WTC11 (cell line): Measurements from ENCODE around the gene ANTXR2. TPM values are rescaled to one million over a fixed set of nuclear protein-coding genes. Genes with fewer than 3 reads are reported as not detected.

Source experiments
- ATAC-seq: fragments of 200-7000 bp; cut with Tn5 transposase; 2 replicates; pipeline ENCODE4 v1.10.0; 2021; ENCODE audit warnings: mild to moderate bottlenecking, moderate library complexity
- CTCF ChIA-PET: fragments of 300-600 bp; sonication (Branson Sonifier 250); formaldehyde crosslinking; loops from one replicate; lab custom pipeline; 2021; ENCODE audit warnings: antibody characterized with exemption; lab: Charles Lee
- POLR2A ChIA-PET: fragments of 350-600 bp; sonication (Branson Sonifier 250); formaldehyde crosslinking; loops from one replicate; lab custom pipeline; 2021; ENCODE audit warnings: antibody characterized with exemption; lab: Charles Lee
- DNase-seq: peaks from one replicate; pipeline ENCODE4 v3.0.0; 2021; ENCODE audit warnings: low spot score
- H3K27ac Mint-ChIP-seq: 2 replicates; pipeline ENCODE4 v1.8.0; 2021; ENCODE audit warnings: mixed read lengths
- H3K27me3 Mint-ChIP-seq: 2 replicates; pipeline ENCODE4 v1.8.0; 2021; ENCODE audit warnings: low read depth, mild to moderate bottlenecking, moderate library complexity, mixed read lengths
- H3K36me3 Mint-ChIP-seq: 2 replicates; pipeline ENCODE4 v1.8.0; 2021; ENCODE audit warnings: mixed read lengths
- H3K4me1 Mint-ChIP-seq: 2 replicates; pipeline ENCODE4 v1.8.0; 2022; ENCODE audit warnings: mixed read lengths
- H3K4me3 Mint-ChIP-seq: 2 replicates; pipeline ENCODE4 v1.8.0; 2021; ENCODE audit warnings: mild to moderate bottlenecking, moderate library complexity, mixed read lengths
- H3K9me3 Mint-ChIP-seq: 2 replicates; pipeline ENCODE4 v1.8.0; 2021; ENCODE audit warnings: mixed read lengths
- ELF4 ChIP-seq: sonication (generic); formaldehyde crosslinking; IDR thresholded peaks from 2 replicates; pipeline ENCODE4 v1.8.1; 2022; ENCODE audit warnings: low read depth, mild to moderate bottlenecking, moderate library complexity, missing genetic modification reagents
- ESRRA ChIP-seq: sonication (generic); formaldehyde crosslinking; IDR thresholded peaks from 2 replicates; pipeline ENCODE4 v1.8.1; 2022; ENCODE audit warnings: mild to moderate bottlenecking, missing genetic modification reagents, borderline replicate concordance
- GTF2I ChIP-seq: fragments of 250-450 bp; sonication (Bioruptor Pico); conservative IDR thresholded peaks from 2 replicates; pipeline ENCODE4 v1.4.0; 2021; ENCODE audit warnings: mild to moderate bottlenecking
- JAZF1 ChIP-seq: fragments of 250-450 bp; sonication (Bioruptor Pico); IDR thresholded peaks from 2 replicates; pipeline ENCODE4 v1.9.0; 2021; ENCODE audit warnings: moderate library complexity, mild to moderate bottlenecking, inconsistent platforms
- RELA ChIP-seq: sonication (generic); formaldehyde crosslinking; IDR thresholded peaks from 2 replicates; pipeline ENCODE4 v1.8.1; 2022; ENCODE audit warnings: missing genetic modification reagents, mild to moderate bottlenecking, borderline replicate concordance
- USF1 ChIP-seq: sonication (generic); formaldehyde crosslinking; IDR thresholded peaks from 2 replicates; pipeline ENCODE4 v1.8.0; 2022; ENCODE audit warnings: mild to moderate bottlenecking, missing genetic modification reagents
- ZNF219 ChIP-seq: sonication (generic); formaldehyde crosslinking; IDR thresholded peaks from 2 replicates; pipeline ENCODE4 v1.8.0; 2023; ENCODE audit warnings: missing genetic modification reagents, mild to moderate bottlenecking, borderline replicate concordance
- ZNF416 ChIP-seq: fragments of 250-450 bp; sonication (Bioruptor Pico); IDR thresholded peaks from 2 replicates; pipeline ENCODE4 v1.9.0; 2021; ENCODE audit warnings: mild to moderate bottlenecking, inconsistent platforms
- ZNF423 ChIP-seq: fragments of 250-450 bp; sonication (Bioruptor Pico); IDR thresholded peaks from 2 replicates; pipeline ENCODE4 v2.1.2; 2022; ENCODE audit warnings: mild to moderate bottlenecking, moderate library complexity
- ZNF671 ChIP-seq: fragments of 250-450 bp; sonication (Bioruptor Pico); IDR thresholded peaks from 2 replicates; pipeline ENCODE4 v1.8.0; 2021; ENCODE audit warnings: mild to moderate bottlenecking
- total RNA-seq: library from RNA; stranded (reverse); gene quantifications from 3 replicates; pipeline ENCODE4 v1.2.3, GENCODE V29; 2021
- TF ChIP-seq, protein P1 (sequence below): sonication (generic); formaldehyde crosslinking; IDR thresholded peaks from 2 replicates; pipeline ENCODE4 v1.8.0; 2022; ENCODE audit warnings: missing genetic modification reagents
- TF ChIP-seq, protein P2 (sequence below): fragments of 250-450 bp; sonication (Bioruptor Pico); IDR thresholded peaks from 2 replicates; pipeline ENCODE4 v1.9.0; 2021; ENCODE audit warnings: mild to moderate bottlenecking, borderline replicate concordance
- TF ChIP-seq, protein P3 (sequence below): fragments of 250-450 bp; sonication (Bioruptor Pico); IDR thresholded peaks from 2 replicates; pipeline ENCODE4 v1.9.0; 2021; ENCODE audit warnings: moderate library complexity, mild to moderate bottlenecking, inconsistent platforms, borderline replicate concordance
- TF ChIP-seq, protein P4 (sequence below): sonication (generic); formaldehyde crosslinking; IDR thresholded peaks from 2 replicates; pipeline ENCODE4 v1.8.1; 2022; ENCODE audit warnings: low read depth, mild to moderate bottlenecking, moderate library complexity, missing genetic modification reagents, borderline replicate concordance
- TF ChIP-seq, protein P5 (sequence below): sonication (generic); formaldehyde crosslinking; IDR thresholded peaks from 2 replicates; pipeline ENCODE4 v1.8.1; 2023; ENCODE audit warnings: mild to moderate bottlenecking, moderate library complexity, missing genetic modification reagents

ANTXR2 gene
- total RNA-seq, 1 experiment from 2014 or later, result 9.9 TPM

DNA sequence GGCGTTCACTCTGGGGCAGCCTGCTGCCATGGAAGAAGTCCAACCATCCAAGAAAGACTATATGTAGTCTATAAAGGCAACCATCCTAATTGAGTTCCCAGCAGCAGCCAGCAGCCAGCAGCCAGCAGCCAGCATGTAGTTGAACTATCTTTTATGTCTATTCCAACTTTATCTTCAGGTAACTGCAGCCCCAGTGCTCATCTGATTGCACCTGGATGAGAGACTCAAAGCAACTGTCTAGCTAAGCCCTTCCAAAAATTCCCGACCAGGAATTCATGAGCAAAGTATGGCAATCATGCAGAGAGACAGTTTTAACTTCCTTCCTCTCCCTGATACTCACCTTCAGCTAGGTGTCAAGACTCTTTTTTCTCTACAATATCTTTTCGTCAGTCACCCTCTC is 216.8 kb downstream of the ANTXR2 start (continued):
- TF ChIP-seq, protein P1, sequence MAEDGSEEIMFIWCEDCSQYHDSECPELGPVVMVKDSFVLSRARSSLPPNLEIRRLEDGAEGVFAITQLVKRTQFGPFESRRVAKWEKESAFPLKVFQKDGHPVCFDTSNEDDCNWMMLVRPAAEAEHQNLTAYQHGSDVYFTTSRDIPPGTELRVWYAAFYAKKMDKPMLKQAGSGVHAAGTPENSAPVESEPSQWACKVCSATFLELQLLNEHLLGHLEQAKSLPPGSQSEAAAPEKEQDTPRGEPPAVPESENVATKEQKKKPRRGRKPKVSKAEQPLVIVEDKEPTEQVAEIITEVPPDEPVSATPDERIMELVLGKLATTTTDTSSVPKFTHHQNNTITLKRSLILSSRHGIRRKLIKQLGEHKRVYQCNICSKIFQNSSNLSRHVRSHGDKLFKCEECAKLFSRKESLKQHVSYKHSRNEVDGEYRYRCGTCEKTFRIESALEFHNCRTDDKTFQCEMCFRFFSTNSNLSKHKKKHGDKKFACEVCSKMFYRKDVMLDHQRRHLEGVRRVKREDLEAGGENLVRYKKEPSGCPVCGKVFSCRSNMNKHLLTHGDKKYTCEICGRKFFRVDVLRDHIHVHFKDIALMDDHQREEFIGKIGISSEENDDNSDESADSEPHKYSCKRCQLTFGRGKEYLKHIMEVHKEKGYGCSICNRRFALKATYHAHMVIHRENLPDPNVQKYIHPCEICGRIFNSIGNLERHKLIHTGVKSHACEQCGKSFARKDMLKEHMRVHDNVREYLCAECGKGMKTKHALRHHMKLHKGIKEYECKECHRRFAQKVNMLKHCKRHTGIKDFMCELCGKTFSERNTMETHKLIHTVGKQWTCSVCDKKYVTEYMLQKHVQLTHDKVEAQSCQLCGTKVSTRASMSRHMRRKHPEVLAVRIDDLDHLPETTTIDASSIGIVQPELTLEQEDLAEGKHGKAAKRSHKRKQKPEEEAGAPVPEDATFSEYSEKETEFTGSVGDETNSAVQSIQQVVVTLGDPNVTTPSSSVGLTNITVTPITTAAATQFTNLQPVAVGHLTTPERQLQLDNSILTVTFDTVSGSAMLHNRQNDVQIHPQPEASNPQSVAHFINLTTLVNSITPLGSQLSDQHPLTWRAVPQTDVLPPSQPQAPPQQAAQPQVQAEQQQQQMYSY, result no peak
- TF ChIP-seq, protein P2, sequence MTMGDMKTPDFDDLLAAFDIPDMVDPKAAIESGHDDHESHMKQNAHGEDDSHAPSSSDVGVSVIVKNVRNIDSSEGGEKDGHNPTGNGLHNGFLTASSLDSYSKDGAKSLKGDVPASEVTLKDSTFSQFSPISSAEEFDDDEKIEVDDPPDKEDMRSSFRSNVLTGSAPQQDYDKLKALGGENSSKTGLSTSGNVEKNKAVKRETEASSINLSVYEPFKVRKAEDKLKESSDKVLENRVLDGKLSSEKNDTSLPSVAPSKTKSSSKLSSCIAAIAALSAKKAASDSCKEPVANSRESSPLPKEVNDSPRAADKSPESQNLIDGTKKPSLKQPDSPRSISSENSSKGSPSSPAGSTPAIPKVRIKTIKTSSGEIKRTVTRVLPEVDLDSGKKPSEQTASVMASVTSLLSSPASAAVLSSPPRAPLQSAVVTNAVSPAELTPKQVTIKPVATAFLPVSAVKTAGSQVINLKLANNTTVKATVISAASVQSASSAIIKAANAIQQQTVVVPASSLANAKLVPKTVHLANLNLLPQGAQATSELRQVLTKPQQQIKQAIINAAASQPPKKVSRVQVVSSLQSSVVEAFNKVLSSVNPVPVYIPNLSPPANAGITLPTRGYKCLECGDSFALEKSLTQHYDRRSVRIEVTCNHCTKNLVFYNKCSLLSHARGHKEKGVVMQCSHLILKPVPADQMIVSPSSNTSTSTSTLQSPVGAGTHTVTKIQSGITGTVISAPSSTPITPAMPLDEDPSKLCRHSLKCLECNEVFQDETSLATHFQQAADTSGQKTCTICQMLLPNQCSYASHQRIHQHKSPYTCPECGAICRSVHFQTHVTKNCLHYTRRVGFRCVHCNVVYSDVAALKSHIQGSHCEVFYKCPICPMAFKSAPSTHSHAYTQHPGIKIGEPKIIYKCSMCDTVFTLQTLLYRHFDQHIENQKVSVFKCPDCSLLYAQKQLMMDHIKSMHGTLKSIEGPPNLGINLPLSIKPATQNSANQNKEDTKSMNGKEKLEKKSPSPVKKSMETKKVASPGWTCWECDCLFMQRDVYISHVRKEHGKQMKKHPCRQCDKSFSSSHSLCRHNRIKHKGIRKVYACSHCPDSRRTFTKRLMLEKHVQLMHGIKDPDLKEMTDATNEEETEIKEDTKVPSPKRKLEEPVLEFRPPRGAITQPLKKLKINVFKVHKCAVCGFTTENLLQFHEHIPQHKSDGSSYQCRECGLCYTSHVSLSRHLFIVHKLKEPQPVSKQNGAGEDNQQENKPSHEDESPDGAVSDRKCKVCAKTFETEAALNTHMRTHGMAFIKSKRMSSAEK (CRISPR knock-in tag), result no peak
- TF ChIP-seq GTF2I (CRISPR knock-in tag) (no peak), ZNF219 (CRISPR knock-in tag) (no peak), JAZF1 (CRISPR knock-in tag) (no peak)

DNA sequence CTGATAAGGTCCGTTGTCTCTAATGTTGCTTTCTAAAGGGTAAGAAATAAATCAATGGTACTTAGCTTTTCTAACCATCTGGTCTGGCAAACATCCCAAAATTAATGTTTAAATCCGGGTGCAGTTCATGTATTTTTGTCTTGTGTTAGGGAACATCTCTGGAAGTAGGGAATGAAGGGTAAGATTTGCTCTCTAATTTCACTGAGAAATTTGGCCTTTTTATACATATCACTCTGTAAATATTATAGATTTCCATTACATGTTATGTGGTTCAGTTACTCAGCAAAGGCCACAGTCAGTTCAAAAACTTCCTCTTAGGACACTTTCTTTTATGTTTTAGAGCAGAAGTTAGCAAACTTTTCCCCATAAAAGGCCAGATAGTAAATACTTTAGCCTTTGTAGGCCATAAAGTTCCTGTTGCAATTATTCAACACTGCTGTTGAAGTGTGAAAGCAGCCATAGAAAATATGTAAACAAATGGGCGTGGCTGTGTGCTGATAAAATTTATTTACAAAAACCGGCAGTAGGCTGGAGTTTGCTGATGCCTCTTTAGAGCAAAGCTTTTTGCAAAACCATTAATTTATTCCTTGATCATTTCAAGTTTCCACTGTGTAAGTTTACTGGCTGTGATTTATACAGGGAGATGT is 218.1 kb downstream of the ANTXR2 start:
- DNase-seq (no peak), ATAC-seq (no peak)
- H3K4me3 Mint-ChIP-seq, result no peak overlapping the region
- H3K27ac Mint-ChIP-seq, result no peak overlapping the region
- H3K9me3 Mint-ChIP-seq, result no peaks in the 10 kb centered on the region
- no peaks in the 10 kb centered on the region for H3K27me3 Mint-ChIP-seq
- TF ChIP-seq USF1 (no peak), RELA (CRISPR knock-in tag) (no peak), ELF4 (CRISPR knock-in tag) (no peak), ZNF423 (CRISPR knock-in tag) (no peak), ESRRA (CRISPR knock-in tag) (no peak), ZNF416 (CRISPR knock-in tag) (no peak)
- TF ChIP-seq, protein P3, sequence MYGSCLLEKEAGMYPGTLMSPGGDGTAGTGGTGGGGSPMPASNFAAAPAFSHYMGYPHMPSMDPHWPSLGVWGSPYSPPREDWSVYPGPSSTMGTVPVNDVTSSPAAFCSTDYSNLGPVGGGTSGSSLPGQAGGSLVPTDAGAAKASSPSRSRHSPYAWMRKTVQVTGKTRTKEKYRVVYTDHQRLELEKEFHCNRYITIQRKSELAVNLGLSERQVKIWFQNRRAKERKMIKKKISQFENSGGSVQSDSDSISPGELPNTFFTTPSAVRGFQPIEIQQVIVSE (CRISPR knock-in tag), result no peak
- ChIA-PET POLR2A (no interaction called here), CTCF (no interaction called here)
- H3K4me1 Mint-ChIP-seq, result peaks cover 11% of the 10 kb centered on the region
- H3K36me3 Mint-ChIP-seq, result no peaks in the 10 kb centered on the region

DNA sequence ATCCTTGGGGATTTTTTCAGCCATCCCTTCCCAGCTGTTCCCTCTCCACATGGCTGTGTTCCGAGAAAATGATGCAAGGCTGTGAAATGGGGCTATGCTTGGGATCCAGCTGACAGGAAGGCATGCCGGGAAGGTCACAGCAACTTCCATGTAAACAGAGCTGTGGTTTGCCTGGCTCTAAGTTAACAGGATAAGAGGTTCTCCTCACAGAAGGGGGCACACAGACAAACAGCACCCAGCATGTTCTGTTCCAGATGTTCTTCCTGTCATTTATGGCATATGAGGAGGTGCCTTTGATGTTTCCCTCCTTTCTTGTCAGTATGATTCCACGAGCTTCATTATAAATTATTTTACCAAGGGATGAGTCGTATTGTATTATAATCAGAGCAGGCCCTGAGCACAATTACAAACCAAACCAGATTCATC is 220.7 kb downstream of the ANTXR2 start:
- Mint-ChIP-seq H3K4me1 (peaks cover 17% of the 10 kb centered on the region), H3K4me3 (no peak overlapping the region), H3K27ac (peak overlapping the region; percentile 54; the same call in 1 of the 2 replicates), H3K9me3 (peaks cover 7% of the 10 kb centered on the region), H3K27me3 (no peaks in the 10 kb centered on the region), H3K36me3 (no peaks in the 10 kb centered on the region)
- peak; percentile 72 for ATAC-seq
- ChIA-PET CTCF (no interaction called here), POLR2A (no interaction called here)
- peak; percentile 42 for DNase-seq
- TF ChIP-seq GTF2I (CRISPR knock-in tag) (no peak), ZNF671 (CRISPR knock-in tag) (no peak), ZNF416 (CRISPR knock-in tag) (no peak)
- TF ChIP-seq, protein P4, sequence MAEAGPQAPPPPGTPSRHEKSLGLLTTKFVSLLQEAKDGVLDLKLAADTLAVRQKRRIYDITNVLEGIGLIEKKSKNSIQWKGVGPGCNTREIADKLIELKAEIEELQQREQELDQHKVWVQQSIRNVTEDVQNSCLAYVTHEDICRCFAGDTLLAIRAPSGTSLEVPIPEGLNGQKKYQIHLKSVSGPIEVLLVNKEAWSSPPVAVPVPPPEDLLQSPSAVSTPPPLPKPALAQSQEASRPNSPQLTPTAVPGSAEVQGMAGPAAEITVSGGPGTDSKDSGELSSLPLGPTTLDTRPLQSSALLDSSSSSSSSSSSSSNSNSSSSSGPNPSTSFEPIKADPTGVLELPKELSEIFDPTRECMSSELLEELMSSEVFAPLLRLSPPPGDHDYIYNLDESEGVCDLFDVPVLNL (CRISPR knock-in tag), result no peak
- TF ChIP-seq, protein P1, result no peak
- TF ChIP-seq, protein P5, sequence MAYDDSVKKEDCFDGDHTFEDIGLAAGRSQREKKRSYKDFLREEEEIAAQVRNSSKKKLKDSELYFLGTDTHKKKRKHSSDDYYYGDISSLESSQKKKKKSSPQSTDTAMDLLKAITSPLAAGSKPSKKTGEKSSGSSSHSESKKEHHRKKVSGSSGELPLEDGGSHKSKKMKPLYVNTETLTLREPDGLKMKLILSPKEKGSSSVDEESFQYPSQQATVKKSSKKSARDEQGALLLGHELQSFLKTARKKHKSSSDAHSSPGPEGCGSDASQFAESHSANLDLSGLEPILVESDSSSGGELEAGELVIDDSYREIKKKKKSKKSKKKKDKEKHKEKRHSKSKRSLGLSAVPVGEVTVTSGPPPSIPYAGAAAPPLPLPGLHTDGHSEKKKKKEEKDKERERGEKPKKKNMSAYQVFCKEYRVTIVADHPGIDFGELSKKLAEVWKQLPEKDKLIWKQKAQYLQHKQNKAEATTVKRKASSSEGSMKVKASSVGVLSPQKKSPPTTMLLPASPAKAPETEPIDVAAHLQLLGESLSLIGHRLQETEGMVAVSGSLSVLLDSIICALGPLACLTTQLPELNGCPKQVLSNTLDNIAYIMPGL (CRISPR knock-in tag), result 0 out of 2 replicates have a peak, but pooled peaks have one; percentile 20
